Measurements from ENCODE around the gene EHD1. TPM values are rescaled to one million over a fixed set of nuclear protein-coding genes. Genes with fewer than 3 reads are reported as not detected.

EHD1 gene
- total and polyA plus RNA-seq, 2 of the 8 experiments (the other 6 are each of a cell fraction or from before 2014, with no cell fraction given): 31.5 to 42.9 TPM

- H3K23ac ChIP-seq (ENCODE audit: insufficient read length): no peak overlapping the region
- peaks cover 0 to 2% of the 10 kb centered on the region in 2 experiments for H4K20me1 ChIP-seq (replicated peaks in 1 of 2; ENCODE audit: control insufficient read depth in 1 of 2, insufficient read depth in 2 of 2, low read length in 2 of 2)
- no peak overlapping the region; the same call in 1 of the 2 replicates for H3K18ac ChIP-seq (ENCODE audit: extremely low read depth, low read length)
- no peaks in the 10 kb centered on the region for H3K27me3 ChIP-seq (replicated peaks in 1 of 4; ENCODE audit: control insufficient read depth in 3 of 4, extremely low read depth in 1 of 4, insufficient read depth in 3 of 4, low read length in 3 of 4)
- H2BK15ac ChIP-seq (ENCODE audit: low read length): no peak overlapping the region
- peaks cover 0 to 9% of the 10 kb centered on the region in 2 experiments; a peak in 1 of 4 replicates for H3K79me2 ChIP-seq (ENCODE audit: control insufficient read depth in 1 of 2, insufficient read depth in 2 of 2, low read length in 2 of 2)
- peak overlapping the region; percentile 71; the same call in 1 of the 2 replicates for H2BK5ac ChIP-seq (ENCODE audit: low read depth, low read length)
- no peak overlapping the region for H3K4ac ChIP-seq (replicated peaks; ENCODE audit: insufficient read length, low read depth, low read length)
- WGBS, 2 experiments (ENCODE audit: extremely low coverage in 1 of 2, insufficient coverage in 1 of 2, insufficient read length in 1 of 2, insufficient replicate concordance in 2 of 2, low coverage in 1 of 2, low lambda C conversion rate in 2 of 2, missing lambda C conversion rate in 1 of 2): 92% methylated on average over 9 of the region's 9 CpGs; no CpG with 5 or more reads in 1 of the 2 experiments
- no peaks in the 10 kb centered on the region; a peak in 1 of 8 replicates for H3K36me3 ChIP-seq (ENCODE audit: control insufficient read depth in 2 of 4, insufficient read depth in 4 of 4, low read length in 3 of 4)
- peak overlapping the region; percentile 80; the same call in 1 of the 2 replicates for H2BK12ac ChIP-seq (ENCODE audit: low read depth, low read length)
- ChIA-PET POLR2A (ENCODE audit: partially characterized antibody) (interaction anchor here (0.9 to 25.7 kb wide), 6 partner anchors 11 to 246 kb away, joined by 3 to 408 read pairs (median 4); partner anchors contain the start of gene EHD1), CTCF (ENCODE audit: partially characterized antibody) (interaction anchor here (1.4 to 32.3 kb wide), 6 partner anchors 13 to 151 kb away, joined by 3 to 1058 read pairs (median 6); partner anchors contain the start of genes BATF2 and EHD1)
- no peaks in the 10 kb centered on the region for H3K23me2 ChIP-seq (ENCODE audit: low read depth, low read length)
- no peak overlapping the region for H4K91ac ChIP-seq (replicated peaks; ENCODE audit: insufficient read length, low read length)
- H4K8ac ChIP-seq (ENCODE audit: extremely low read depth, insufficient read depth, low read length): peak overlapping the region; percentile 66
- no peak overlapping the region for H2BK20ac ChIP-seq (ENCODE audit: low read length)
- no peak overlapping the region for H3K4me3 ChIP-seq (ENCODE audit: extremely low read depth in 1 of 4, insufficient read depth in 2 of 4, low read depth in 3 of 4, low read length in 4 of 4)
- H2AK5ac ChIP-seq (ENCODE audit: low read depth, low read length): no peak overlapping the region
- H4K5ac ChIP-seq (ENCODE audit: insufficient read length, low read depth, low read length): no peak overlapping the region
- FAIRE-seq (no peak), DNase-seq (ENCODE audit: low read depth in 1 of 2, low spot score in 2 of 2) (peak in 1 of 2 experiments; percentile 52)
- no peaks in the 10 kb centered on the region for H3K9me3 ChIP-seq (ENCODE audit: insufficient read depth in 2 of 2, low read depth in 1 of 2, low read length in 1 of 2)
- H3K4me2 ChIP-seq (ENCODE audit: insufficient read depth in 1 of 2, low read depth in 2 of 2, low read length in 2 of 2): no peak overlapping the region
- H3K56ac ChIP-seq (replicated peaks; ENCODE audit: insufficient read length, low read depth, low read length): no peak overlapping the region
- 0 out of 2 replicates have a peak overlapping the region, but pooled peaks have one; percentile 1 for H3K27ac ChIP-seq (ENCODE audit: low read depth, low read length)
- H3K79me1 ChIP-seq (ENCODE audit: low read depth, low read length): peaks cover 10% of the 10 kb centered on the region
- H3K9ac ChIP-seq (replicated peaks in 1 of 4; ENCODE audit: extremely low read depth in 1 of 4, low read depth in 3 of 4, low read length in 3 of 4): no peak overlapping the region
- no peak overlapping the region for H3K14ac ChIP-seq (ENCODE audit: insufficient read length)
- peaks cover 0 to 20% (median 15%) of the 10 kb centered on the region in 4 experiments; a peak in 6 of 7 replicates for H3K4me1 ChIP-seq (replicated peaks in 1 of 4; ENCODE audit: control insufficient read depth in 3 of 4, insufficient read depth in 4 of 4, low read length in 3 of 4)
- no peak overlapping the region for H2AFZ ChIP-seq (ENCODE audit: low read length)
- no peak overlapping the region for H2BK120ac ChIP-seq (replicated peaks; ENCODE audit: low read depth, low read length)
- no peak for TF ChIP-seq BRCA1 (IDR thresholded peaks at IDR 0.05; ENCODE audit: low read depth, low read length)
- TF ChIP-seq SIX5 (IDR thresholded peaks at IDR 0.05; ENCODE audit: low read depth, low read length): no peak
- TF ChIP-seq POU5F1 (IDR thresholded peaks at IDR 0.05; ENCODE audit: low read depth, low read length): no peak
- no peak for TF ChIP-seq KDM1A (IDR thresholded peaks at IDR 0.05; ENCODE audit: borderline replicate concordance, low read length)
- no peak for TF ChIP-seq PHF8 (conservative IDR thresholded peaks at IDR 0.05; ENCODE audit: low read depth, low read length)
- TF ChIP-seq POLR2A (IDR thresholded peaks at IDR 0.05; ENCODE audit: control extremely low read depth in 1 of 2, low read depth in 2 of 2, low read length in 2 of 2): no peak
Measured at GRCh38 chr11:64864135-64864472, 14.3 kb downstream of the EHD1 start.
